GM19468 (cell line): ENCODE results near the gene HSP90AA1.
"Not testable (repeated sequence)": the region's sequence is repeated elsewhere in the genome, so short reads cannot be mapped to it uniquely, and the experiment has no call there.

Experiments used
- ATAC-seq: cut with Tn5 transposase; IDR thresholded peaks from one replicate; pipeline ENCODE4 v1.9.1; 2021; ENCODE audit warnings: mild to moderate bottlenecking, moderate library complexity, moderate number of reproducible peaks; ENCODE audit not compliant: unreplicated experiment; ENCODE audit errors: extremely low read depth

HSP90AA1 gene

GRCh38 chr14:102086972-102087761, at the start of gene HSP90AA1:
Gene HSP90AA1 (minus strand): TSS chr14:102087044. CDS start chr14:102086378, 666 bp downstream.
- ATAC-seq = peak; percentile 87

- not testable (repeated sequence) for ATAC-seq
These were observed 48.6 kb upstream of the HSP90AA1 start for GRCh38 chr14:102135456-102135855.

GRCh38 chr14:102134719-102135118, 47.9 kb upstream of the HSP90AA1 start:
- ATAC-seq = not testable (repeated sequence)

GRCh38 chr14:102134021-102134420, 47.2 kb upstream of the HSP90AA1 start:
- ATAC-seq = not testable (repeated sequence)

DNA sequence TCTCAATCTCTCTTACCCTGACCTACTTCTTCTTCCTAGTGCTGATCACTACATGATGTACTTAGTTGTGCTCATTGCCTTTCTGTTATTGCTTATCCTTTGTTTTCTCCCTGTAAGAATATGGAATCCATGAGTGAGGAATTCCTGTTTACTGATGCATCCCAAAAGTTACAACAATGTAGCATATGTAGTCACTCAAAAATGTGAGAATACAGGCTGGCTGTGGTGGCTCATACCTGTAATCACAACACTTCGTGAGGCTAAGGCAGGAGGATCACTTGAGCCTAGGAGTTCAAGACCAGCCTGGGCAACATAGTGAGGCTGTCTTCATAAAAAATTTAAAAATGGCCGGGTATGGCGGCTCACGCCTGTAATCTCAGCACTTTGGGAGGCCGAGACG, 44.9 kb upstream of the HSP90AA1 start:
- ATAC-seq = no peak

GRCh38 chr14:102126807-102127455, 40.1 kb upstream of the HSP90AA1 start:
- ATAC-seq = no peak

- ATAC-seq = no peak
These were observed 38.7 kb upstream of the HSP90AA1 start for GRCh38 chr14:102125546-102125945.

- ATAC-seq = no peak
These were observed 37.6 kb upstream of the HSP90AA1 start for GRCh38 chr14:102124419-102124818.

- no peak for ATAC-seq
These were observed 34.7 kb upstream of the HSP90AA1 start for GRCh38 chr14:102121567-102121966.

- ATAC-seq = no peak
These were observed 34.0 kb upstream of the HSP90AA1 start for GRCh38 chr14:102120888-102121287.

DNA sequence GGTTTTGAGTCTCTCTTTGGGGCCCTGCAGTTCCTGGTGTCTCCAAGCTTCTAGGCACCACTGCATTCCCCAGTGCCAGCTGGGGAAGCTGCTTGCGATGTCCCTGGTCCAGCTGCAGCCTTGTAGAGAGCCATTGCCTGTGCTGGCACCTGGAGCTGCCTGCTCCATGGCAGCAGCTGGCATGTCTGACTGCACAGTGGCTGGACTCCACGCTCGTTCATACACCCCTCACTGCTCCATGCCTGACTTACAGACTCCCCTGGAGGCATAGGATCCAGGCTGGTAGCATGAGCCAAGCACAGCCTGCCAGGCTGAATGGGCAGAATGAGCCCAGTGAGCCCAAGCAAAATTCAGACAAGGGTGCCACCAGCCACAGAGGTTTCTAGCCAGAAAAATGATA, 31.0 kb upstream of the HSP90AA1 start:
- no peak for ATAC-seq

GRCh38 chr14:102116361-102117180, 29.7 kb upstream of the HSP90AA1 start:
- no peak for ATAC-seq

DNA sequence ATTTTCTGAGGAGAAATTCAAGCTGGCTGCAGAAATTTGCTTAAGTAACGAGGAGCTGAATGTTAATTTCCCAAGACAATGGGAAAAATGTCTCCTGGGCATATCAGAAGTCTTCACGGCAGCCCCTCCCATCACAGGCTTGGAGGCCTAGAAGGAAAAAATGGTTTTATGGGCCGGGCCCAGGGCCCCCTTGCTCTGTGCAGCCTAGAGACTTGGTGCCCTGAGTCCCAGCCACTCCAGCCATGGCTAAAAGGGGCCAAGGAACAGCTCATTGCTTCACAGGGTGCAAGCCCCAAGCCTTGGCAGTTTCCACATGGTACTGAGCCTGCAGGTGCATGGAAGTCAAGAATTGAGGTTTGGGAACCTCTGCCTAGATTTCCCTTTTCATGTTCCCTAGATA, 24.3 kb upstream of the HSP90AA1 start:
- no peak for ATAC-seq

GRCh38 chr14:102109332-102109731, 22.5 kb upstream of the HSP90AA1 start:
- ATAC-seq = not testable (repeated sequence)

GRCh38 chr14:102105369-102105768, 18.5 kb upstream of the HSP90AA1 start:
- no peak for ATAC-seq

DNA sequence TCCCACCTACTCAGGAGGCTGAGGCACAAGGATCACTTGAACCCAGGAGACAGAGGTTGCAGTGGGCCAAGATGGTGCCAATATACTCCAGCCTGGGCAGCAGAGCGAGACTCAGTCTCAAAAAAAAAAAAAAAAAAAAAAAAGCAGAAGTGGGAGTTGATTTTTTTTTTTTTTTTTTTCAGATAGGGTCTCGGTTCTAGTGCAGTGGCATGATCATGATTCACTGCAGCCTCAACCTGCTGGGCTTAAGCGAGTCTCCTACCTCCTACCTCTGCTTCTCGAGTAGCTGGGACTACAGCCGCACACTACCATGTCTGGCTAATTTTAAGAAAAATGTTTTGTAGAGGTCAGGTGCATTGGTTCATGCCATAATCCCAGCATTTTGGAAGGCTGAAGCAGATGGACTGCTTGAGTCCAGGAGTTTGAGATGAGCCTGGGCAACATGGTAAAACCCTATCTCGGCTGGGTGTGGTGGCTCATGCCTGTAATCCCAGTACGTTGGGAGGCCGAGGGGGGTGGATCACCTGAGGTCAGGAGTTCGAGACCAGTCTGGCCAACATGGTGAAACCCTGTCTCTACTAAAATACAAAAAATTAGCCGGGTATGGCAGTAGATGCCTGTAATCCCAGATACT, 16.3 kb upstream of the HSP90AA1 start:
- ATAC-seq = peak; percentile 68

DNA sequence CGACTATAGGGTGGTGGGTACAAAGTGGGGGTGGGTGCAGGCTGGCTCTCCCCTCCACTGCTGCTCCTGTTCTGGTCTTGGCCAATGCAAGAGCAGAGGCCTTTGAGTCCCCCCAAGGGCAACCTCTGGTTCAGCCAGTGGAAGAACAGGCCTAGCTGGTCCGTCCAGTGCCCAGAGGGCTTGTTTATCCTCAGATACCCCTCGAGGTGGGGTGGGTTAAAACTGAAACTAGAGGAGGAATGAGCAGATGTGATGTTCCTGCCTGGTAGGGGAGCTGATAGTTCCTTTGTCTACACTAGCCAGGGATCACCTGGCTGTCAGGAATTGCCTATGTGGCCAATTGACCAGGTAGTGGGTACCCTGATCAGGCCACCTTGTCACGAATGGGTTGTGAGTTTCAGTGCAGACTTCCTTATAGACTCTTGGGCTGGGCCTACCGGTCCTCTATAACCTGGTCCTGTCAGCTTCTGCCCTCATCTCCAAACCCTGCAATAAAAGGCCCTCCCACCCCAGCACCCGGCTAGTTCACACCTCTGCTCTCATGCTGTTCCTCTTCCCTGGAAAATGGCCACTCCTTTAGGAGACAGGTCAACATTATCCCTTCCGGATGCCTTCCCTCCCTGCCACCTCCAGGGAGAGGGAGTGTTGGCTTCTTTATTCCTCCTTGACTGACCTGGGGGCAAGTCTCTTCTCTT, 10.7 kb upstream of the HSP90AA1 start:
- ATAC-seq = no peak

GRCh38 chr14:102096569-102097188, 9.8 kb upstream of the HSP90AA1 start:
- no peak for ATAC-seq

DNA sequence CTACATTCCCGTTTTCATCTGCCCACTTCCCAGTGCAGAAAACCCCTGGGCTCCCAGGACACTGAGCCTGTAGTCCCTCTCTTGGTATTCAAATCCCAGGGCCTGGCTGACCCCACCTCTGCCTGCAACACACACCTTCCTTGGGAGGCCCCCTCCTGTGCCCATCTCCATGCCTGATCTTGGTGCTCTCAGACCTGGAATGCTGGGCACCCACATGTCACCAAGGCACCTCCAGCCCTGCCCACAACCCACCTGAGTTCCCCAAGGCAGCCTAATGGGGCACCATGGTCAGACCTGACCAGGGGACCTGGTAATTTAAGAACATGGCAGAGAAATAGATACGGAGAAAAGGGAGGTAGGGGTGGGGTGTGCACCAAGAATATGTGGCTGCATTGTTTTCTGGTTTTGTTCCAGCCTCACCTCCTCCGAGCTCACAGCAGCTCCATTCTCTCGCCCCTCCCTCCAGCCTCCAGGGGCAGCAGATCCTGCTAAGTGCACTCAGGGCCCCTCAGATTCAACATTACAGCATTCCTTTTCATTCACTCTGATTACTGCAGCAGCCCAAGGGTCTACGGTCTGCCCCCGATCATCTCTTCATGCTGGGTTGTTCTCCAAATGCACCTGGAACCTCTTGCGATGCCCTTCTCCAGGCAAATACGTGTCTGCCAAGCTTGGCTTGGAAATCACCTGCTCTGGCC, 9.2 kb upstream of the HSP90AA1 start:
- ATAC-seq = no peak
